ENCODE results near the gene YY1.
A peak's percentile ranks its signal among the peaks of the same experiment; 100 is the strongest.

Gene YY1

GRCh38 chr14:100322138-100322957, 83.4 kb downstream of the YY1 start:
- peaks cover 18% of the 10 kb centered on the region for H3K27me3 Mint-ChIP-seq
- H3K9me3 Mint-ChIP-seq, result no peaks in the 10 kb centered on the region
- H3K36me3 Mint-ChIP-seq (ENCODE audit: low read depth), result no peaks in the 10 kb centered on the region
- H3K4me3 Mint-ChIP-seq, result no peak overlapping the region
- intact Hi-C loops (cut with micrococcal nuclease), result no loop called here
- peaks cover 31% of the 10 kb centered on the region for H3K4me1 Mint-ChIP-seq (ENCODE audit: low read depth)
- peak overlapping the region; percentile 66 for H3K27ac Mint-ChIP-seq

GRCh38 chr14:100323121-100323941, 84.4 kb downstream of the YY1 start, which contains the start of gene SLC25A47:
TSS of gene SLC25A47 (plus strand) at chr14:100323339. CDS start at chr14:100323415, 76 bp downstream.
- peak within 1 kb of the TSS; percentile 66 for H3K27ac Mint-ChIP-seq
- intact Hi-C loops (cut with micrococcal nuclease), result no loop called here
- H3K4me3 Mint-ChIP-seq, result no peak within 1 kb of the TSS
- no peaks in the 10 kb centered on the region for H3K9me3 Mint-ChIP-seq
- peaks cover 24% of the 10 kb centered on the region for H3K4me1 Mint-ChIP-seq (ENCODE audit: low read depth)
- H3K27me3 Mint-ChIP-seq, result peaks cover 18% of the 10 kb centered on the region
- no peaks in the 10 kb centered on the region for H3K36me3 Mint-ChIP-seq (ENCODE audit: low read depth)

GRCh38 chr14:100323942-100324307, 85.0 kb downstream of the YY1 start:
- H3K27ac Mint-ChIP-seq, result peak overlapping the region; percentile 66
- H3K27me3 Mint-ChIP-seq, result peaks cover 18% of the 10 kb centered on the region
- H3K36me3 Mint-ChIP-seq (ENCODE audit: low read depth), result no peaks in the 10 kb centered on the region
- no peak overlapping the region for H3K4me3 Mint-ChIP-seq
- no peaks in the 10 kb centered on the region for H3K9me3 Mint-ChIP-seq
- intact Hi-C loops (cut with micrococcal nuclease), result no loop called here
- H3K4me1 Mint-ChIP-seq (ENCODE audit: low read depth), result peaks cover 24% of the 10 kb centered on the region

- Mint-ChIP-seq H3K27ac (peak overlapping the region; percentile 22), H3K36me3 (ENCODE audit: low read depth) (no peaks in the 10 kb centered on the region), H3K9me3 (no peaks in the 10 kb centered on the region), H3K27me3 (peaks cover 14% of the 10 kb centered on the region), H3K4me1 (ENCODE audit: low read depth) (peaks cover 24% of the 10 kb centered on the region), H3K4me3 (no peak overlapping the region)
- intact Hi-C loops (cut with micrococcal nuclease), result no loop called here
Measured at GRCh38 chr14:100325231-100325632, 86.3 kb downstream of the YY1 start.

GRCh38 chr14:100325958-100326357, 87.0 kb downstream of the YY1 start:
- no peak overlapping the region for H3K4me3 Mint-ChIP-seq

GRCh38 chr14:100327128-100327527, 88.2 kb downstream of the YY1 start:
- Mint-ChIP-seq H3K4me1 (ENCODE audit: low read depth) (peaks cover 24% of the 10 kb centered on the region), H3K27ac (peak overlapping the region; percentile 37), H3K36me3 (ENCODE audit: low read depth) (peaks cover 12% of the 10 kb centered on the region), H3K9me3 (no peaks in the 10 kb centered on the region), H3K4me3 (no peak overlapping the region), H3K27me3 (peaks cover 6% of the 10 kb centered on the region)
- intact Hi-C loops (cut with micrococcal nuclease), result no loop called here

More at GRCh38 chr14:100325958-100326357, 87.0 kb downstream of the YY1 start:
- intact Hi-C loops (cut with micrococcal nuclease), result no loop called here
- Mint-ChIP-seq H3K36me3 (ENCODE audit: low read depth) (peaks cover 1% of the 10 kb centered on the region), H3K27ac (peak overlapping the region; percentile 22), H3K4me1 (ENCODE audit: low read depth) (peaks cover 24% of the 10 kb centered on the region), H3K27me3 (peaks cover 10% of the 10 kb centered on the region), H3K9me3 (no peaks in the 10 kb centered on the region)

GRCh38 chr14:100328495-100329163, 89.7 kb downstream of the YY1 start:
- Mint-ChIP-seq H3K4me1 (ENCODE audit: low read depth) (peaks cover 23% of the 10 kb centered on the region), H3K27ac (peak overlapping the region; percentile 36), H3K36me3 (ENCODE audit: low read depth) (peaks cover 27% of the 10 kb centered on the region), H3K9me3 (no peaks in the 10 kb centered on the region), H3K4me3 (no peak overlapping the region), H3K27me3 (peaks cover 2% of the 10 kb centered on the region)
- intact Hi-C loops (cut with micrococcal nuclease), result no loop called here

- H3K36me3 Mint-ChIP-seq (ENCODE audit: low read depth), result peaks cover 34% of the 10 kb centered on the region
- no peaks in the 10 kb centered on the region for H3K9me3 Mint-ChIP-seq
- H3K4me3 Mint-ChIP-seq, result no peak overlapping the region
- peak overlapping the region; percentile 36 for H3K27ac Mint-ChIP-seq
- H3K27me3 Mint-ChIP-seq, result peaks cover 2% of the 10 kb centered on the region
- H3K4me1 Mint-ChIP-seq (ENCODE audit: low read depth), result peaks cover 17% of the 10 kb centered on the region
- intact Hi-C loops (cut with micrococcal nuclease), result no loop called here
Measured at GRCh38 chr14:100329233-100330006, 90.5 kb downstream of the YY1 start.

GRCh38 chr14:100330007-100330344, 91.0 kb downstream of the YY1 start:
- H3K9me3 Mint-ChIP-seq, result no peaks in the 10 kb centered on the region
- intact Hi-C loops (cut with micrococcal nuclease), result no loop called here
- no peak overlapping the region for H3K4me3 Mint-ChIP-seq
- H3K36me3 Mint-ChIP-seq (ENCODE audit: low read depth), result peaks cover 40% of the 10 kb centered on the region
- no peak overlapping the region for H3K27ac Mint-ChIP-seq
- H3K27me3 Mint-ChIP-seq, result peaks cover 2% of the 10 kb centered on the region
- H3K4me1 Mint-ChIP-seq (ENCODE audit: low read depth), result peaks cover 11% of the 10 kb centered on the region

GRCh38 chr14:100330388-100330931, 91.5 kb downstream of the YY1 start:
- no peaks in the 10 kb centered on the region for H3K9me3 Mint-ChIP-seq
- H3K27ac Mint-ChIP-seq, result no peak overlapping the region
- no peak overlapping the region for H3K4me3 Mint-ChIP-seq
- peaks cover 6% of the 10 kb centered on the region for H3K4me1 Mint-ChIP-seq (ENCODE audit: low read depth)
- peaks cover 45% of the 10 kb centered on the region for H3K36me3 Mint-ChIP-seq (ENCODE audit: low read depth)
- peaks cover 2% of the 10 kb centered on the region for H3K27me3 Mint-ChIP-seq
- intact Hi-C loops (cut with micrococcal nuclease), result no loop called here

GRCh38 chr14:100332071-100332639, 93.2 kb downstream of the YY1 start:
- peak overlapping the region; percentile 45 for H3K27ac Mint-ChIP-seq
- H3K9me3 Mint-ChIP-seq, result no peaks in the 10 kb centered on the region
- intact Hi-C loops (cut with micrococcal nuclease), result no loop called here
- H3K4me1 Mint-ChIP-seq (ENCODE audit: low read depth), result no peaks in the 10 kb centered on the region
- peaks cover 62% of the 10 kb centered on the region for H3K36me3 Mint-ChIP-seq (ENCODE audit: low read depth)
- H3K4me3 Mint-ChIP-seq, result no peak overlapping the region
- H3K27me3 Mint-ChIP-seq, result no peaks in the 10 kb centered on the region
